OCI-LY3 (cell line): ENCODE measurements around the gene MYO5A.
A peak's percentile ranks its signal among the peaks of the same experiment; 100 is the strongest.

ENCODE experiments used
- H2AFZ ChIP-seq: fragments of 200-600, 300-600 bp; shearing (Covaris generic); 2 replicates; pipeline ENCODE4 v1.6.0; 2014; ENCODE audit warnings: antibody characterized with exemption, low read depth, low read length
- H3K27ac ChIP-seq: fragments of 200-600, 300-600 bp; sonication (generic); 2 replicates; pipeline ENCODE4 v1.5.1; 2014; ENCODE audit warnings: mild to moderate bottlenecking, low read length, moderate library complexity, mixed read lengths
- H3K27me3 ChIP-seq: fragments of 200-600, 300-600 bp; sonication (generic); 2 replicates; pipeline ENCODE4 v1.6.1; 2014; ENCODE audit warnings: low read depth, low read length, mixed read lengths
- H3K36me3 ChIP-seq: fragments of 200-600, 300-600 bp; sonication (generic); replicated peaks from 2 replicates; pipeline ENCODE3; 2014; ENCODE audit warnings: low read depth, low read length, mixed read lengths
- H3K4me1 ChIP-seq: fragments of 300-600, 200-600 bp; sonication (generic); 2 replicates; pipeline ENCODE4 v1.6.1; 2014; ENCODE audit warnings: low read length, mixed read lengths
- H3K4me2 ChIP-seq: fragments of 200-600, 300-600 bp; sonication (generic); 2 replicates; pipeline ENCODE4 v1.6.1; 2014; ENCODE audit warnings: low read length, mixed read lengths
- H3K4me3 ChIP-seq: fragments of 300-600, 200-600 bp; sonication (generic); 2 replicates; pipeline ENCODE4 v1.5.1; 2014; ENCODE audit warnings: antibody characterized with exemption, mild to moderate bottlenecking, low read length, moderate library complexity
- H3K79me2 ChIP-seq: fragments of 300-600, 200-600 bp; shearing (Covaris generic); 2 replicates; pipeline ENCODE4 v1.6.1; 2014; ENCODE audit warnings: mild to moderate bottlenecking, low read length, mixed read lengths
- H3K9ac ChIP-seq: fragments of 300-600, 200-600 bp; shearing (Covaris generic); 2 replicates; pipeline ENCODE4 v1.6.0; 2014; ENCODE audit warnings: mild to moderate bottlenecking, low read length, moderate library complexity
- H3K9me3 ChIP-seq: fragments of 200-600, 300-600 bp; shearing (Covaris generic); 2 replicates; pipeline ENCODE4 v1.6.1; 2014; ENCODE audit warnings: low read length, mixed read lengths; ENCODE audit not compliant: insufficient read depth
- H4K20me1 ChIP-seq: fragments of 200-600, 300-600 bp; sonication (generic); 2 replicates; pipeline ENCODE4 v1.6.1; 2016; ENCODE audit warnings: low read length, mixed read lengths; ENCODE audit not compliant: insufficient read depth
- EZH2phosphoT487 ChIP-seq: fragments of 200-600 bp; shearing (Covaris generic); IDR thresholded peaks from 2 replicates; pipeline ENCODE4 v1.6.1; 2018; ENCODE audit warnings: antibody characterized with exemption, mixed run types, low read depth
- TF ChIP-seq, protein P1 (sequence below): fragments of 200-600, 300-600 bp; sonication (generic); IDR thresholded peaks from 2 replicates; pipeline ENCODE4 v1.5.1; 2014; ENCODE audit warnings: antibody characterized with exemption, low read length, low read depth

MYO5A gene

GRCh38 chr15:52385670-52386069, 143.0 kb downstream of the MYO5A start:
- H3K4me3 ChIP-seq = no peak overlapping the region
- no peak overlapping the region for H3K9ac ChIP-seq
- H4K20me1 ChIP-seq = no peaks in the 10 kb centered on the region
- H3K4me1 ChIP-seq = peaks cover 52% of the 10 kb centered on the region
- H3K9me3 ChIP-seq = no peaks in the 10 kb centered on the region
- H3K79me2 ChIP-seq = peaks cover 4% of the 10 kb centered on the region
- H3K36me3 ChIP-seq = peaks cover 24% of the 10 kb centered on the region
- peak overlapping the region; percentile 42 for H3K27ac ChIP-seq
- H2AFZ ChIP-seq = no peak overlapping the region
- H3K4me2 ChIP-seq = no peak overlapping the region
- TF ChIP-seq, protein P1, sequence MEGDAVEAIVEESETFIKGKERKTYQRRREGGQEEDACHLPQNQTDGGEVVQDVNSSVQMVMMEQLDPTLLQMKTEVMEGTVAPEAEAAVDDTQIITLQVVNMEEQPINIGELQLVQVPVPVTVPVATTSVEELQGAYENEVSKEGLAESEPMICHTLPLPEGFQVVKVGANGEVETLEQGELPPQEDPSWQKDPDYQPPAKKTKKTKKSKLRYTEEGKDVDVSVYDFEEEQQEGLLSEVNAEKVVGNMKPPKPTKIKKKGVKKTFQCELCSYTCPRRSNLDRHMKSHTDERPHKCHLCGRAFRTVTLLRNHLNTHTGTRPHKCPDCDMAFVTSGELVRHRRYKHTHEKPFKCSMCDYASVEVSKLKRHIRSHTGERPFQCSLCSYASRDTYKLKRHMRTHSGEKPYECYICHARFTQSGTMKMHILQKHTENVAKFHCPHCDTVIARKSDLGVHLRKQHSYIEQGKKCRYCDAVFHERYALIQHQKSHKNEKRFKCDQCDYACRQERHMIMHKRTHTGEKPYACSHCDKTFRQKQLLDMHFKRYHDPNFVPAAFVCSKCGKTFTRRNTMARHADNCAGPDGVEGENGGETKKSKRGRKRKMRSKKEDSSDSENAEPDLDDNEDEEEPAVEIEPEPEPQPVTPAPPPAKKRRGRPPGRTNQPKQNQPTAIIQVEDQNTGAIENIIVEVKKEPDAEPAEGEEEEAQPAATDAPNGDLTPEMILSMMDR = no peak
- TF ChIP-seq EZH2phosphoT487 = no peak
- no peaks in the 10 kb centered on the region for H3K27me3 ChIP-seq

GRCh38 chr15:52383100-52383588, 145.5 kb downstream of the MYO5A start:
- H3K79me2 ChIP-seq = peaks cover 4% of the 10 kb centered on the region
- H3K4me3 ChIP-seq = peak overlapping the region; percentile 15; the same call in 1 of the 2 replicates
- no peaks in the 10 kb centered on the region for H3K9me3 ChIP-seq
- H3K36me3 ChIP-seq = peaks cover 18% of the 10 kb centered on the region
- TF ChIP-seq, protein P1 = no peak
- TF ChIP-seq EZH2phosphoT487 = no peak
- peaks cover 76% of the 10 kb centered on the region for H3K4me1 ChIP-seq
- H3K27me3 ChIP-seq = no peaks in the 10 kb centered on the region
- H4K20me1 ChIP-seq = no peaks in the 10 kb centered on the region
- H3K27ac ChIP-seq = peak overlapping the region; percentile 100
- H3K9ac ChIP-seq = peak overlapping the region; percentile 88
- peak overlapping the region; percentile 68 for H3K4me2 ChIP-seq
- no peak overlapping the region for H2AFZ ChIP-seq

GRCh38 chr15:52382647-52383046, 146.0 kb downstream of the MYO5A start:
- H3K4me3 ChIP-seq = no peak overlapping the region
- peak overlapping the region; percentile 88 for H3K9ac ChIP-seq
- H3K79me2 ChIP-seq = peaks cover 4% of the 10 kb centered on the region
- H3K4me1 ChIP-seq = peaks cover 81% of the 10 kb centered on the region
- no peaks in the 10 kb centered on the region for H3K9me3 ChIP-seq
- TF ChIP-seq, protein P1 = no peak
- peak overlapping the region; percentile 68 for H3K4me2 ChIP-seq
- H3K36me3 ChIP-seq = peaks cover 15% of the 10 kb centered on the region
- H4K20me1 ChIP-seq = no peaks in the 10 kb centered on the region
- no peak overlapping the region for H2AFZ ChIP-seq
- H3K27ac ChIP-seq = peak overlapping the region; percentile 100
- H3K27me3 ChIP-seq = no peaks in the 10 kb centered on the region

- Histone ChIP-seq H3K4me2 (peak overlapping the region; percentile 89), H3K4me1 (peaks cover 79% of the 10 kb centered on the region), H3K27me3 (no peaks in the 10 kb centered on the region), H3K27ac (peak overlapping the region; percentile 100), H2AFZ (no peak overlapping the region), H3K4me3 (peak overlapping the region; percentile 61), H4K20me1 (no peaks in the 10 kb centered on the region), H3K79me2 (peaks cover 4% of the 10 kb centered on the region), H3K36me3 (peaks cover 32% of the 10 kb centered on the region), H3K9me3 (peaks cover under 1% of the 10 kb centered on the region; the same call in 1 of the 2 replicates), H3K9ac (peak overlapping the region; percentile 88)
- TF ChIP-seq EZH2phosphoT487 = no peak
- TF ChIP-seq, protein P1 = no peak
Observed at GRCh38 chr15:52379395-52380106, 149.1 kb downstream of the MYO5A start.
